NCI-H1930 (cell line): ENCODE measurements around the gene TBC1D22B.

Source experiments
- DNase-seq, 2 experiments: peaks; one replicate each; lab custom pipeline; 2025; lab: John Stamatoyannopoulos, UW

TBC1D22B gene

DNA sequence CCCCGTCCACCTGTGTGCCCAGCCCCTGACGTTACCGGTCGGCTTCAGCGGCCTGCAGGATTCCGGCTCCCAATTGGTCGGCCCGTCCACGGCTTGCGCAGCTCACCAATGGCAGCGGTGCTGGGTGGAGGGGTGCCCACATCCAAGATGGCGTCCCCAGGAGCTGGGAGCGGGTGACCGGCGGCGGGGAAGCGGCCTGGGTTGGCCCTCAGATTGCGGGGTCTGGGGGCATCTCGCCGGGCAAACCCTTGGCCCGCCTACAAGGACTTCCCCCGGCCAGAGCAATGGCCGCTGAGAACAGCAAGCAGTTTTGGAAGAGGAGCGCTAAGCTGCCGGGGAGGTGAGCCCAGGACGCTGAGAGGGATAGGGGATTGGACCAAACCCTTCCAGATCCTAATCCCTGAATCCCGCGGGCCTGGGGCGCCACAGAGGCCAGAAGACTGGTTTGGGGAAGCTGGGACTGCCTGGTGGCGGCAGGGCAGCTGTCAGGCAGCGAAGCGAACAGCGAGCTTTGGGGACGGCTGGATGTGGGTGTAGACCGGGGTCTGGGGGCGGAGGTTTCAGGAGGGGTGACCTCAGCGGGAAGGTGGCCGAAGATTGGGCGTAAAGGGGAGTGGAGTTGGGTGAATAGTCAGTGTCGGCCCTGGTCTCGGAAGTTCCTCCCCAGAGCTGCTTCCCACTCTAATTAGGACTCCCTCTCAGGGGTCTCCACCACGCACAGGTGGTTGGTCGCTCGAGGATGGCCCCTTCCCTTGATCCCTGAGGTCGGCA, at the start of gene TBC1D22B, which contains the start of gene TMEM217:
TSS of gene TBC1D22B (plus strand) at position 139 of the 771 bp plus-strand sequence. CDS start at position 285, 146 bp downstream.
TSS of gene TMEM217 (minus strand) at position 511 of the 771 bp plus-strand sequence. CDS start 39,114 bp downstream, outside the sequence.
- DNase-seq = peak; percentile 90 to 92

DNA sequence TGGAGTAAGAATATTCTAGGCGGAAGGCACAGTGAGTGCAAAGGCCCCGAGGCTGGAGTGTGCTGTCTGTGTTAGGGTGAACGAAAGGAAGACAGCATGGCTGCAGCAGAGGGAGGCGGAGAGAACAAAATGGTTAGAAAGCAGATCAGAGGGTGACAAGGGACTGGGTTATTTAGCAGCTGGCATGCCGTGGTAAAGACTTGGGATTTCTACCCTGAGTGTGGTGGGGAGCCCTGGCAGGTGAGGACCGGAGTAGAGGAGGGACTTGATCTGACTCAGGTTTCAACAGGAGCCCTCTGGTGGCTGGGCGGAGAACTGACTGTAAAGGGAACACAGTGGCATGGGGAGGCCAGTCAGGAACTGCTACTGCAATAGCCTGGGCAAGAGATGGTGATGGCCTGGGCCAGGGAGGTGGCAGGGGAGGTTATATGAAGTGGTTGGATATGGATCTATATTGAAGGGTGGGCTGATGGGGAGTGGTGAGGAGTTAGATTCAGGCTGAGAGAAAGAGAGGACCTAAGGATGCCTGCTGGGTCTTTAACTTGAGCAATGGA, 49.6 kb upstream of the TBC1D22B start:
- peak; percentile 43 to 67 for DNase-seq

- DNase-seq = no peak
These were observed 48.8 kb upstream of the TBC1D22B start for GRCh38 chr6:37208793-37209192.

GRCh38 chr6:37209461-37210205, 47.9 kb upstream of the TBC1D22B start:
- DNase-seq = no peak

DNA sequence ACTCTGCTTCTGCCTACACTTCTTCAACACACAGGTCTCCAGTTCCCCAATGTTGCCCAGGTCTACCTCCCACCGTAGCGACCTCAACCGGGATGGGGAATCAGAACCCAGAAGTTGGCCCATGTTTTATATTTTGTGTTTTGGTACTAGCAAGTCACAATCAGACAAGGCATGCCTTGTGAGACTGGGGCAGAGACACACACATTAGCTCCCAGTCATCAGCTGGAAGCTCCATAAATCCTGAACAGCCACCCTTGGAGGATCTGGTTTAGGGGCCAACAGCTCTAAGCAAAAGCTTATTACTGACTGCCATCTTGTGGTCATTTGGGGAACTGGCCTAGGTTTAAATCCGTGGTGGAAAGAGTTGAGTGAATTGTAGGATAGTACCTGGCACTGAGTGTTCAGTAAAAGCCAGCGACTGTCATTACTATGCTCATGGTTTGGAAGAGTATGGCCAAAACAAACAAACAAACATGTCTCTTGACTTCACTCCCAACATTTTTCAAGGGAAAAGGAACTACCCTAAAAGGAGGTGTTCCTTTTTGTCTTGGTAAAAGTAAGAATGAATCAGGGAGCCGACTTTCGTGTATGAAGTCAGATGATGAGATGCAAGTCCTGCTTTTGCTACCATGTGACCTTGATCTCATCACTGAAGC, 47.1 kb upstream of the TBC1D22B start:
- peak; percentile 43 to 68 for DNase-seq

GRCh38 chr6:37212268-37212667, 45.3 kb upstream of the TBC1D22B start:
- no peak for DNase-seq

- no peak for DNase-seq
These were observed 39.5 kb upstream of the TBC1D22B start for GRCh38 chr6:37218061-37218460.

GRCh38 chr6:37218511-37218910, 39.1 kb upstream of the TBC1D22B start:
- DNase-seq = no peak

GRCh38 chr6:37221585-37222124, 35.9 kb upstream of the TBC1D22B start:
- DNase-seq = no peak

DNA sequence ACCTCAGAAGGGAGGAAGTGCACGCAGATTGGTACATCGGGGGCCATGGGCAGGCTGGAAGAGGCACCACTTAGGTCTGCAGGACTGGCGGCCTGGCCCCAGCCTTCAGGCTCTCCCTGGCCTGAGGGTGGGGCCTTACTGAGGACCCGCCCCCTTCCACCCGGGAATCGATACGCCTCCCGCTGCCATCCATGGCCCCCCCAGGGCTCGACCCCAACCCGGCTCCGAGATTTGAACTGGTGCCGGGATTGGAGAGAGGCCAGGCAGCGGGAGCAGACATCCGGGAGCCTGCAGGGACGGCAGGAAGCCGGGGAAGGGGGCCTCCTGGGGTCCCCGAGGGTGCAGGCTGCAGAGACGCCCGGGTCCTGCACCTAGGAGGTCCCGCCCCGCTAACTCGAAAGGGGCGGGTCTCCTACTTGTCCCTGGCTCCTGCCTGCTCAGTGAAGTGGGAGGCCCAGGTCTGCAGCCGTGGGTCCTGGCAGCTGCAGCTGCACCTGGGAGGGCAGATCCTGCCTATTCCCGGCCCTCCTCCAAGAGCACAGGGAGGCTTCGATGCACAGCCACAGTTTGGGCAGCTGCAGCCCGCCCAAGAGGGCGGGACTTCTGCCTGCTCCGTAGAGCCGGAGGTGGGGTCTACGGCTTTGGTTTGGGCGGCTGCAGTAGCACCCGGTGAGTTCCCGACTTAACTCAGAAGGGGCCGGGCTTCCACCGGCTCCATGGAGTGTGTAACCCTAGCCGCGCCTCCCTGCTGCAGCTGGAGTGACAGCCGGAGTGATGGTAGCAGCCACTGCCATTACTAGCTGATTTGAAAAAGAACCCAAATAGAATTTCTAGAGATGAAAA, 35.2 kb upstream of the TBC1D22B start:
- DNase-seq = peak; percentile 86 to 94

DNA sequence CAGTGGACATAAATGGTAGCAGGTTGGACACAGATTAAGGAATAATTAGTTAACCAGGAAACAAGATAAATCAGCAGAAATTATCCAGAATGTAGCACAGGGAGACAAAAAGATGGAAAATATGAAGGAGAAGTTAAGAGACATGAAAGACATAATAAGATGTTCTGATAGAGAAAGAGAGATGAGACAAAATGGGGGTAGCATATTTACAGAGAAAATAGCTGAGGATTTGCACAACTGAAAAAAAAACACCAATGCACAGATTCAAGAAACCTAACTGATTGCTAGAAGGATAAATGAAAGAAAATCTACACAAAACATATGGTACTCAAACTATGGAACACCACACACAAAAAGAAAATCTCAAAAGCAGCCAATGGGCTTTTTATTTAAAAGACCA, 34.6 kb upstream of the TBC1D22B start:
- no peak for DNase-seq

- no peak for DNase-seq
These were observed 32.0 kb upstream of the TBC1D22B start for GRCh38 chr6:37225350-37226169.

DNA sequence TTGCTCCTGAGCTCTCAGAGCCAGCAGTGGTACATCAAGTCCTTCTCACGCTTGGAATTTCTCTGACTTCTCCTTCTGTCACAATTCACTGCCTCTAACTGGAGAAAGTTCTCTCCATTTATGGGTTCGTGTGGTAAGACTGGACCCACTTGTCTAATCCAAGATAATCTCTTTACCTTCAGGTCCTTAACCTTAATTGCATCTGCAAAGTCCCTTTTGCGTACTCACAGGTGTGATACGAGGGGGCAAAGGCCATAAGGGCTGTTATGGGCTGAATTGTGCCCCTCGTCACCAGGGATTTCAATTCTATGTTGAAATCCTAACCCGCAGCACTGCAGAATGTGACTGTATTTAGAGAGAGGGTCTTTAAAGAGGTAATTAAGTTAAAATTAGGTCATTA, 27.5 kb upstream of the TBC1D22B start:
- DNase-seq = no peak

DNA sequence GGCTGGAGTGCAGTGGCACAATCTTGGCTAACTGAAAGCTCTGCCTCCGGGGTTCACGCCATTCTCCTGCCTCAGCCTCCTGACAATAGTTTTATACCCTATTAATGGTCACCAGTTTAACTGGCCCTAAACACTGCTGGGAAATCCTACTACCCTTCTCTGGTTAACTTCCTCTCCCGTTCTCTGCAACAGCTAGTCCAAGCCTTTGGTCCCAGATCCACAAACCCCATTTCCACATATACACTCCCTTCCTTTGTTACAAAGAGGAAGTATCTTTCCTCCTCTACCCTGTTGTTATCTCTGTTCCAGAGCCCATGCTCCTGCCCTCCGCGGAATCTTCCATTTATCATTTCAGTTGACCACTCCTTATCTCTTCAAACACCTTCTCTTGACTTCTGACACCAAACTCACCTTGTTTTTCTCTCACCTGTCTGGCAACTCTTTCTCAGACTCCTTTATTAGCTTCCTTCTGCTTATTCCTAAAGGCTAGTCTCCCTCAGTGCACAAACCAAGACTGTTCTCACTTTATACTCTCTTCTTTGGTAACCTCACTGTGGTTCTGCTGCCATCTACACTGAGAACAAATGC, 25.0 kb upstream of the TBC1D22B start:
- DNase-seq = no peak

- no peak for DNase-seq
These were observed 24.0 kb upstream of the TBC1D22B start for GRCh38 chr6:37233541-37233940.

GRCh38 chr6:37236921-37237320, 20.7 kb upstream of the TBC1D22B start:
- DNase-seq = no peak

- DNase-seq = no peak
These were observed 19.8 kb upstream of the TBC1D22B start for GRCh38 chr6:37237789-37238188.

- DNase-seq = no peak
These were observed 19.2 kb upstream of the TBC1D22B start for GRCh38 chr6:37238381-37238780.

GRCh38 chr6:37239526-37239925, 18.0 kb upstream of the TBC1D22B start:
- DNase-seq = no peak
